PFSK-1 (cell line): ENCODE measurements around the gene SEMA3C.

Experiments used
- FOXP2 ChIP-seq: optimal IDR thresholded peaks from 2 replicates; pipeline ENCODE3; 2011; ENCODE audit warnings: borderline replicate concordance, control low read depth, inconsistent platforms; ENCODE audit not compliant: insufficient read depth; ENCODE audit errors: extremely low read length, extremely low read depth
- POLR2AphosphoS5 ChIP-seq: IDR thresholded peaks from 2 replicates; pipeline ENCODE4 v1.6.1; 2012; ENCODE audit warnings: low read depth, mild to moderate bottlenecking, control low read depth, low read length, moderate library complexity
- REST ChIP-seq, 2 experiments: IDR thresholded peaks; 2 replicates each; pipeline versions ENCODE4 v1.6.1 to v1.8.0; 2011 to 2012; ENCODE audit warnings: low read depth in 2 of 2, low read length in 2 of 2, control low read depth in 1 of 2, inconsistent platforms in 1 of 2, mild to moderate bottlenecking in 1 of 2, moderate library complexity in 1 of 2; ENCODE audit not compliant: insufficient read depth in 1 of 2
- SIN3A ChIP-seq: IDR thresholded peaks from 2 replicates; pipeline ENCODE4 v1.6.1; 2012; ENCODE audit warnings: mild to moderate bottlenecking, low read length, moderate library complexity, borderline replicate concordance; ENCODE audit not compliant: insufficient read depth
- TAF1 ChIP-seq: IDR thresholded peaks from 2 replicates; pipeline ENCODE4 v1.6.1; 2012; ENCODE audit warnings: low read length, control low read depth, borderline replicate concordance; ENCODE audit not compliant: insufficient read depth

Gene SEMA3C

GRCh38 chr7:80779456-80779855, 139.4 kb downstream of the SEMA3C start:
- TF ChIP-seq FOXP2: no peak
- no peak for TF ChIP-seq TAF1
- no peak for TF ChIP-seq POLR2AphosphoS5
- TF ChIP-seq SIN3A: no peak
- TF ChIP-seq REST (IDR thresholded peaks at IDR 0.05; ENCODE audit: insufficient read depth in 1 of 2, low read depth in 2 of 2, low read length in 2 of 2): no peak

GRCh38 chr7:80775897-80776296, 143.0 kb downstream of the SEMA3C start:
- TF ChIP-seq FOXP2 (no peak), SIN3A (no peak), REST (IDR thresholded peaks at IDR 0.05; ENCODE audit: insufficient read depth in 1 of 2, low read depth in 2 of 2, low read length in 2 of 2) (no peak), POLR2AphosphoS5 (no peak), TAF1 (no peak)

GRCh38 chr7:80775482-80775881, 143.4 kb downstream of the SEMA3C start:
- TF ChIP-seq REST (IDR thresholded peaks at IDR 0.05; ENCODE audit: insufficient read depth in 1 of 2, low read depth in 2 of 2, low read length in 2 of 2): no peak
- TF ChIP-seq FOXP2: no peak
- TF ChIP-seq SIN3A: no peak
- no peak for TF ChIP-seq POLR2AphosphoS5
- no peak for TF ChIP-seq TAF1

- TF ChIP-seq TAF1 (no peak), FOXP2 (no peak), SIN3A (no peak)
These were observed 144.0 kb downstream of the SEMA3C start for GRCh38 chr7:80774843-80775242.

- TF ChIP-seq REST (IDR thresholded peaks at IDR 0.05; ENCODE audit: insufficient read depth in 1 of 2, low read depth in 2 of 2, low read length in 2 of 2) (no peak), SIN3A (no peak), POLR2AphosphoS5 (no peak)
These were observed 144.9 kb downstream of the SEMA3C start for GRCh38 chr7:80773787-80774508.
